Adrenal gland (tissue), 12 donors: ENCODE measurements around the gene ABCE1. TPM values are rescaled to one million over a fixed set of nuclear protein-coding genes. Genes with fewer than 3 reads are reported as not detected.

Experiments used
- DNase-seq, 7 donors: peaks; one replicate each; pipeline ENCODE4 v3.0.0-alpha.2; 2019 to 2020
- H3K27ac ChIP-seq, 5 donors: fragments of 200-600 bp; sonication (generic) in 4 of 5; 1 replicate in 3 of 5; 2 replicates in 2 of 5; pipeline versions ENCODE4 v1.5.1 to v1.8.0; 2016 to 2020; ENCODE audit warnings: mild to moderate bottlenecking in 1 of 5
- H3K27me3 ChIP-seq: fragments of 200-600 bp; 2 replicates; pipeline ENCODE4 v1.8.0; 2021
- H3K36me3 ChIP-seq, 2 donors: fragments of 200-600 bp; replicated peaks in 1 of 2; 1 replicate in 1 of 2; 2 replicates in 1 of 2; pipeline versions ENCODE4 v1.5.1 to v1.8.0; 2018 to 2022
- H3K4me1 ChIP-seq, 2 donors: fragments of 200-600 bp; replicated peaks in 1 of 2; 1 replicate in 1 of 2; 2 replicates in 1 of 2; pipeline versions ENCODE4 v1.5.1 to v1.8.0; 2018 to 2021
- H3K4me3 ChIP-seq, 4 donors: fragments of 200-600 bp; sonication (generic) in 3 of 4; one replicate each; pipeline ENCODE4 v1.5.1; 2016 to 2018
- H3K9me3 ChIP-seq, 3 donors: fragments of 200-600 bp; sonication (generic) in 1 of 3; replicated peaks in 1 of 3; 1 replicate in 2 of 3; 2 replicates in 1 of 3; pipeline versions ENCODE4 v1.5.1 to v1.8.0; 2016 to 2021
- POLR2A ChIP-seq, 2 donors: fragments of 450-650 bp; IDR thresholded peaks; one replicate each; pipeline ENCODE4 v1.6.1; 2017; ENCODE audit warnings: antibody characterized with exemption in 2 of 2, mild to moderate bottlenecking in 2 of 2, moderate library complexity in 1 of 2
- whole genome bisulfite sequencing, 4 donors: extraction: QIAGEN DNeasy Blood & Tissue Kit in 2 of 4; methylation state at CpG; one replicate each; pipeline versions ENCODE4 v1.1.5 to v1.1.7; 2013 to 2017; 5-methylcytosine and 5-hydroxymethylcytosine counted together
- intact Hi-C, 2 donors: fragments of 100-400 bp; cut with DNase I; formaldehyde crosslinking; loops; one replicate each; pipeline versions ENCODE4 v1.14.1 to v1.15.0; 2022 to 2023
- polyA plus RNA-seq, 3 donors: library from polyadenylated mRNA; stranded (reverse); fragments of 200-250 nt in 2 of 3; fragments of 350-450 nt in 1 of 3; fragmentation: Illumina TruSeq in 1 of 3; extraction: RNeasy Lipid Tissue Mini Kit (QIAGEN cat#74804) in 1 of 3; gene quantifications; one replicate each; pipeline ENCODE4 v1.2.3, GENCODE V29; 2013 to 2014
- total RNA-seq, 9 donors: library from RNA; depleted of rRNA in 4 of 9; stranded (reverse); fragments of >200 nt in 4 of 9; fragments of 120-200 nt in 1 of 9; fragmentation: NEBNext Ultra II Directional in 1 of 9; extraction: Animal tissue kit (Norgen Biotek cat#: 25700) in 1 of 9; gene quantifications; one replicate each; pipeline versions ENCODE4 v1.1.0 to v1.2.4, GENCODE V29; 2013 to 2023
- TF ChIP-seq, protein P1 (sequence below), 6 experiments: fragments of 450-650 bp in 4 of 6; fragments of 200-600 bp in 2 of 6; sonication (generic) in 1 of 6; IDR thresholded peaks; 1 replicate in 5 of 6; 2 replicates in 1 of 6; pipeline versions ENCODE4 v1.5.1 to v1.8.0; 2016 to 2021; ENCODE audit warnings: antibody characterized with exemption in 6 of 6, mild to moderate bottlenecking in 2 of 6, moderate library complexity in 1 of 6
- donor health status: healthy with polysubstance abuse.
- donor health status: Bipolar disorder and iron deficiency.
- donor health status: DM: yes; HTN: yes; CAD: no.
- donor health status: DM: no; HTN: no; CAD: no.
- donor health status: DM: no; HTN: no; CAD: no.
- donor health status: DM: yes; HTN: yes; CAD: no.

ABCE1 gene
- total and polyA plus RNA-seq, 12 donors = 14.9 to 82.0 (median 50.6) TPM

- peaks cover 0 to 13% (median 0%) of the 10 kb centered on the region in 3 donors for H3K9me3 ChIP-seq
- no peak for TF ChIP-seq POLR2A (IDR thresholded peaks at IDR 0.05)
- no peak overlapping the region for H3K4me3 ChIP-seq
- intact Hi-C loops = no loop called here
- no peaks in the 10 kb centered on the region for H3K27me3 ChIP-seq
- no peak overlapping the region for H3K27ac ChIP-seq
- H3K4me1 ChIP-seq = no peaks in the 10 kb centered on the region
- WGBS, 4 donors = 78 to 84% (median 82%) methylated on average over 5 of the region's 5 CpGs
- DNase-seq = no peak
- no peaks in the 10 kb centered on the region for H3K36me3 ChIP-seq
Measured at GRCh38 chr4:145055533-145056257, 42.4 kb upstream of the ABCE1 start.

- no peaks in the 10 kb centered on the region for H3K27me3 ChIP-seq
Measured at GRCh38 chr4:145056325-145057130, 41.6 kb upstream of the ABCE1 start.

GRCh38 chr4:145058256-145058655, 39.9 kb upstream of the ABCE1 start:
- TF ChIP-seq POLR2A (IDR thresholded peaks at IDR 0.05) = no peak
- TF ChIP-seq, protein P1, sequence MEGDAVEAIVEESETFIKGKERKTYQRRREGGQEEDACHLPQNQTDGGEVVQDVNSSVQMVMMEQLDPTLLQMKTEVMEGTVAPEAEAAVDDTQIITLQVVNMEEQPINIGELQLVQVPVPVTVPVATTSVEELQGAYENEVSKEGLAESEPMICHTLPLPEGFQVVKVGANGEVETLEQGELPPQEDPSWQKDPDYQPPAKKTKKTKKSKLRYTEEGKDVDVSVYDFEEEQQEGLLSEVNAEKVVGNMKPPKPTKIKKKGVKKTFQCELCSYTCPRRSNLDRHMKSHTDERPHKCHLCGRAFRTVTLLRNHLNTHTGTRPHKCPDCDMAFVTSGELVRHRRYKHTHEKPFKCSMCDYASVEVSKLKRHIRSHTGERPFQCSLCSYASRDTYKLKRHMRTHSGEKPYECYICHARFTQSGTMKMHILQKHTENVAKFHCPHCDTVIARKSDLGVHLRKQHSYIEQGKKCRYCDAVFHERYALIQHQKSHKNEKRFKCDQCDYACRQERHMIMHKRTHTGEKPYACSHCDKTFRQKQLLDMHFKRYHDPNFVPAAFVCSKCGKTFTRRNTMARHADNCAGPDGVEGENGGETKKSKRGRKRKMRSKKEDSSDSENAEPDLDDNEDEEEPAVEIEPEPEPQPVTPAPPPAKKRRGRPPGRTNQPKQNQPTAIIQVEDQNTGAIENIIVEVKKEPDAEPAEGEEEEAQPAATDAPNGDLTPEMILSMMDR (IDR thresholded peaks at IDR 0.05) = no peak
- Histone ChIP-seq H3K27me3 (no peaks in the 10 kb centered on the region), H3K4me3 (no peak overlapping the region), H3K27ac (no peak overlapping the region), H3K4me1 (peaks cover 0 to 6% of the 10 kb centered on the region in 2 donors), H3K9me3 (peaks cover 0 to 13% (median 0%) of the 10 kb centered on the region in 3 donors), H3K36me3 (no peaks in the 10 kb centered on the region)
- no peak for DNase-seq
- intact Hi-C loops = no loop called here

More at GRCh38 chr4:145056325-145057130, 41.6 kb upstream of the ABCE1 start:
- 92 to 94% (median 93%) methylated on average over 6 of the region's 6 CpGs for WGBS, 4 donors
- intact Hi-C loops = no loop called here
- H3K27ac ChIP-seq = no peak overlapping the region
- H3K36me3 ChIP-seq = no peaks in the 10 kb centered on the region
- H3K4me1 ChIP-seq = peaks cover 0 to 6% of the 10 kb centered on the region in 2 donors
- H3K9me3 ChIP-seq = peaks cover 0 to 13% (median 0%) of the 10 kb centered on the region in 3 donors
- TF ChIP-seq, protein P1 (IDR thresholded peaks at IDR 0.05) = no peak
- no peak for TF ChIP-seq POLR2A (IDR thresholded peaks at IDR 0.05)
- no peak overlapping the region for H3K4me3 ChIP-seq
- DNase-seq = no peak

DNA sequence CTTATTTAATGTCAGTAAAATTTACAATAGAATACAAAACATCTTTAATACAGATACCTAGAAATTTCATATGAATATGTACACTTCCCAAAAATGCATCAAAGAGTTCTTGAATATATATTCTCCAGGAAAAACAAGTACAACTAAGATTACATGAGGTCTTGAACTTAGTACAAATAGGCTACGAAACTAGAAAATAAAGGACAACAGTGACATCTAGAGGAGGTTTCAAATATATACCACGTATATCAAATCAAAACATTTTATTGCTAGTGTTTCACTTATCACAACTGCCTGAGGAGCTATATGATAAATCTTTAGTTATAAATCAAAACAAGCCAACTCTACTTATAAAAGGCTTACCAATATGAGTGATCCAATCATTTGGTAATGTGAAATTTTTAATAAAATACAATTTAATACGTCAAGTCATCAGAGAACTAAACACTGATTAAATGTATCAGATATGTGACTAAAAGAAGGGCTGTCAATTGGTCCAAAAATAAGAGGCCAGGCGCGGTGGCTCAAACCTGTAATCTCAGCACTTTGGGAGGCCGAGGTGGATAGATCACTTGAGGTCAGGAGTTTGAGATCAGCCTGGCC, 36.7 kb upstream of the ABCE1 start:
- Histone ChIP-seq H3K27me3 (no peaks in the 10 kb centered on the region), H3K27ac (no peak overlapping the region), H3K4me1 (peaks cover 0 to 12% of the 10 kb centered on the region in 2 donors), H3K36me3 (no peaks in the 10 kb centered on the region), H3K4me3 (no peak overlapping the region), H3K9me3 (peaks cover 0 to 19% (median 0%) of the 10 kb centered on the region in 3 donors)
- 54 to 60% (median 57%) methylated on average over 6 of the region's 6 CpGs for WGBS, 4 donors
- DNase-seq = no peak
- TF ChIP-seq, protein P1 (IDR thresholded peaks at IDR 0.05) = peak; percentile 44 to 72 (median 55)
- no peak for TF ChIP-seq POLR2A (IDR thresholded peaks at IDR 0.05)
- intact Hi-C loops = no loop called here
